HepG2 (cell line): ENCODE data around the gene MBTPS1. TPM values are rescaled to one million over a fixed set of nuclear protein-coding genes. Genes with fewer than 3 reads are reported as not detected.

Source experiments
- FOXK2 ChIP-seq: fragments of 450-650 bp; IDR thresholded peaks from 2 replicates; pipeline ENCODE4 v1.6.1; 2016
- IRF2 ChIP-seq: IDR thresholded peaks from 2 replicates; pipeline ENCODE4 v1.6.1; 2018; ENCODE audit warnings: missing genetic modification reagents, missing compliant biosample characterization
- NBN ChIP-seq: fragments of 450-650 bp; conservative IDR thresholded peaks from 2 replicates; pipeline ENCODE4 v1.6.1; 2017
- PCBP2 ChIP-seq: fragments of 200-400 bp; formaldehyde crosslinking; optimal IDR thresholded peaks from 2 replicates; pipeline ENCODE3; 2018; ENCODE audit warnings: low read length, low read depth; ENCODE audit not compliant: poor library complexity, severe bottlenecking
- SRY ChIP-seq: sonication (generic); formaldehyde crosslinking; IDR thresholded peaks from 2 replicates; pipeline ENCODE4 v1.8.0; 2022; ENCODE audit warnings: mild to moderate bottlenecking, missing genetic modification reagents
- ZMYM4 ChIP-seq: sonication (generic); formaldehyde crosslinking; IDR thresholded peaks from 2 replicates; pipeline ENCODE4 v1.8.1; 2023; ENCODE audit warnings: mild to moderate bottlenecking, missing genetic modification reagents
- ZNF724P ChIP-seq: sonication (generic); formaldehyde crosslinking; IDR thresholded peaks from 2 replicates; pipeline ENCODE4 v1.8.0; 2022; ENCODE audit warnings: missing genetic modification reagents, borderline replicate concordance
- polyA plus RNA-seq, 8 experiments: library from polyadenylated mRNA; depleted of rRNA in 3 of 8; stranded (reverse) in 7 of 8; unstranded in 1 of 8; fragments of >200 nt; fragmentation: Illumina TruSeq in 4 of 8; extraction: Trizol in 4 of 8; gene quantifications; 2 replicates each; pipeline versions ENCODE4 v1.2.1 to v1.2.3, GENCODE V29; 2011 to 2016; ENCODE audit warnings: low read depth in 4 of 8, missing spikeins in 1 of 8, mixed read lengths in 1 of 8; ENCODE audit not compliant: insufficient read depth in 1 of 8
- total RNA-seq, 5 experiments: library from RNA; depleted of rRNA; stranded (reverse); fragments of >200 nt; fragmentation: Illumina TruSeq; extraction: Trizol; gene quantifications; 2 replicates each; pipeline ENCODE4 v1.2.3, GENCODE V29; 2016; ENCODE audit warnings: low read depth in 1 of 5
- TF ChIP-seq, protein P1 (sequence below): sonication (generic); formaldehyde crosslinking; IDR thresholded peaks from 2 replicates; pipeline ENCODE4 v1.4.0; 2020; ENCODE audit warnings: missing genetic modification reagents; ENCODE audit errors: not compliant biosample characterization
- TF ChIP-seq, protein P2 (sequence below): sonication (generic); formaldehyde crosslinking; IDR thresholded peaks from 2 replicates; pipeline ENCODE4 v1.4.0; 2020; ENCODE audit warnings: missing genetic modification reagents, borderline replicate concordance
- TF ChIP-seq, protein P3 (sequence below): sonication (generic); formaldehyde crosslinking; IDR thresholded peaks from 2 replicates; pipeline ENCODE4 v1.4.0; 2020; ENCODE audit warnings: low read depth, mild to moderate bottlenecking, missing genetic modification reagents
- TF ChIP-seq, protein P4 (sequence below): sonication (generic); formaldehyde crosslinking; IDR thresholded peaks from 2 replicates; pipeline ENCODE4 v1.5.0; 2020; ENCODE audit warnings: mild to moderate bottlenecking, missing genetic modification reagents
- TF ChIP-seq, protein P5 (sequence below): IDR thresholded peaks from 2 replicates; pipeline ENCODE4 v1.6.1; 2016; ENCODE audit warnings: low read depth
- TF ChIP-seq, protein P6 (sequence below): sonication (generic); formaldehyde crosslinking; IDR thresholded peaks from 2 replicates; pipeline ENCODE4 v1.5.0; 2020; ENCODE audit warnings: missing genetic modification reagents, mild to moderate bottlenecking, borderline replicate concordance
- TF ChIP-seq, protein P7 (sequence below): sonication (generic); formaldehyde crosslinking; conservative IDR thresholded peaks from 2 replicates; pipeline ENCODE4 v1.8.0; 2022; ENCODE audit warnings: mild to moderate bottlenecking, moderate library complexity, missing genetic modification reagents
- TF ChIP-seq, protein P8 (sequence below): IDR thresholded peaks from 2 replicates; pipeline ENCODE4 v1.6.1; 2016; ENCODE audit warnings: low read depth, control low read depth

The MBTPS1 gene
- total and polyA plus RNA-seq, 2 of the 13 experiments (the other 11 are each of a cell fraction or from before 2014, with no cell fraction given) = 56.7 to 91.3 TPM

DNA sequence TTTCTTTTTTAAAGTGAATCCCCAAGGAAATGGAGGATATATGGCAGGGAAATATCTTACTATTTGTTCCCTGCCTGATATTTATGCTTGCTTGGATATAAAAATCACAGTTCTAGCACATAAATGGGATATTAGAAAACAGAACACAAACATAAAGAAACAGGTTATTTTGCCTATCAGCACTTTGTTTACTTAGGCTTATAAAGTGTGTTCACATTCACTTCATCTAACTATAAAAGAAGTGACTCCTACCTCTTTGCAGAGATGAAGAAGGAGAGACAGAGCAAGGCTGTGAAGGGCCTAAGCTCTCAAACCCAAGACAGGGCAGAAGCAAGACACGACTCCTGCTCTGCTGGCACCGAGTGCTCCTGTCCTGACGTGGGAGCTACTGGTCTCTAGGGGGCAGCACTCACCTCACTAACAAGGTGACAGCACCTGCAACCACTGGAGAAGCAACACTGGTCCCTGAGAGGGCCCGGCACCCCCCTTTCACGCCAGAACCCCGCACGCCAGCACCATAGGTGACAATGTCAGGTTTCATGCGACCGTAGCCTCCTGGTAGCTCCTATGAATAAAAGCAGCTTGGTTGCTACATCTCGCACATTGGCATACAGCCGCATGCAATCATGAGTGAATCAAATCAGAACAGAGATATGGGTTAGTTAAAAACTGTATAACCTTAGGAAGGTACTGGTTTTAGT, 32.0 kb downstream of the MBTPS1 start (continued):
- TF ChIP-seq ZMYM4 (CRISPR knock-in tag) = no peak
- no peak for TF ChIP-seq SRY (CRISPR knock-in tag)
- no peak for TF ChIP-seq PCBP2
- TF ChIP-seq, protein P1, sequence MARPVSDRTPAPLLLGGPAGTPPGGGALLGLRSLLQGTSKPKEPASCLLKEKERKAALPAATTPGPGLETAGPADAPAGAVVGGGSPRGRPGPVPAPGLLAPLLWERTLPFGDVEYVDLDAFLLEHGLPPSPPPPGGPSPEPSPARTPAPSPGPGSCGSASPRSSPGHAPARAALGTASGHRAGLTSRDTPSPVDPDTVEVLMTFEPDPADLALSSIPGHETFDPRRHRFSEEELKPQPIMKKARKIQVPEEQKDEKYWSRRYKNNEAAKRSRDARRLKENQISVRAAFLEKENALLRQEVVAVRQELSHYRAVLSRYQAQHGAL (CRISPR knock-in tag) = no peak
- TF ChIP-seq, protein P2, sequence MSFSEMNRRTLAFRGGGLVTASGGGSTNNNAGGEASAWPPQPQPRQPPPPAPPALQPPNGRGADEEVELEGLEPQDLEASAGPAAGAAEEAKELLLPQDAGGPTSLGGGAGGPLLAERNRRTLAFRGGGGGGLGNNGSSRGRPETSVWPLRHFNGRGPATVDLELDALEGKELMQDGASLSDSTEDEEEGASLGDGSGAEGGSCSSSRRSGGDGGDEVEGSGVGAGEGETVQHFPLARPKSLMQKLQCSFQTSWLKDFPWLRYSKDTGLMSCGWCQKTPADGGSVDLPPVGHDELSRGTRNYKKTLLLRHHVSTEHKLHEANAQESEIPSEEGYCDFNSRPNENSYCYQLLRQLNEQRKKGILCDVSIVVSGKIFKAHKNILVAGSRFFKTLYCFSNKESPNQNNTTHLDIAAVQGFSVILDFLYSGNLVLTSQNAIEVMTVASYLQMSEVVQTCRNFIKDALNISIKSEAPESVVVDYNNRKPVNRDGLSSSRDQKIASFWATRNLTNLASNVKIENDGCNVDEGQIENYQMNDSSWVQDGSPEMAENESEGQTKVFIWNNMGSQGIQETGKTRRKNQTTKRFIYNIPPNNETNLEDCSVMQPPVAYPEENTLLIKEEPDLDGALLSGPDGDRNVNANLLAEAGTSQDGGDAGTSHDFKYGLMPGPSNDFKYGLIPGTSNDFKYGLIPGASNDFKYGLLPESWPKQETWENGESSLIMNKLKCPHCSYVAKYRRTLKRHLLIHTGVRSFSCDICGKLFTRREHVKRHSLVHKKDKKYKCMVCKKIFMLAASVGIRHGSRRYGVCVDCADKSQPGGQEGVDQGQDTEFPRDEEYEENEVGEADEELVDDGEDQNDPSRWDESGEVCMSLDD (CRISPR knock-in tag) = no peak
- TF ChIP-seq FOXK2 = no peak
- TF ChIP-seq ZNF724P = no peak
- TF ChIP-seq, protein P3, sequence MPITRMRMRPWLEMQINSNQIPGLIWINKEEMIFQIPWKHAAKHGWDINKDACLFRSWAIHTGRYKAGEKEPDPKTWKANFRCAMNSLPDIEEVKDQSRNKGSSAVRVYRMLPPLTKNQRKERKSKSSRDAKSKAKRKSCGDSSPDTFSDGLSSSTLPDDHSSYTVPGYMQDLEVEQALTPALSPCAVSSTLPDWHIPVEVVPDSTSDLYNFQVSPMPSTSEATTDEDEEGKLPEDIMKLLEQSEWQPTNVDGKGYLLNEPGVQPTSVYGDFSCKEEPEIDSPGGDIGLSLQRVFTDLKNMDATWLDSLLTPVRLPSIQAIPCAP (CRISPR knock-in tag) = no peak
- TF ChIP-seq, protein P4, sequence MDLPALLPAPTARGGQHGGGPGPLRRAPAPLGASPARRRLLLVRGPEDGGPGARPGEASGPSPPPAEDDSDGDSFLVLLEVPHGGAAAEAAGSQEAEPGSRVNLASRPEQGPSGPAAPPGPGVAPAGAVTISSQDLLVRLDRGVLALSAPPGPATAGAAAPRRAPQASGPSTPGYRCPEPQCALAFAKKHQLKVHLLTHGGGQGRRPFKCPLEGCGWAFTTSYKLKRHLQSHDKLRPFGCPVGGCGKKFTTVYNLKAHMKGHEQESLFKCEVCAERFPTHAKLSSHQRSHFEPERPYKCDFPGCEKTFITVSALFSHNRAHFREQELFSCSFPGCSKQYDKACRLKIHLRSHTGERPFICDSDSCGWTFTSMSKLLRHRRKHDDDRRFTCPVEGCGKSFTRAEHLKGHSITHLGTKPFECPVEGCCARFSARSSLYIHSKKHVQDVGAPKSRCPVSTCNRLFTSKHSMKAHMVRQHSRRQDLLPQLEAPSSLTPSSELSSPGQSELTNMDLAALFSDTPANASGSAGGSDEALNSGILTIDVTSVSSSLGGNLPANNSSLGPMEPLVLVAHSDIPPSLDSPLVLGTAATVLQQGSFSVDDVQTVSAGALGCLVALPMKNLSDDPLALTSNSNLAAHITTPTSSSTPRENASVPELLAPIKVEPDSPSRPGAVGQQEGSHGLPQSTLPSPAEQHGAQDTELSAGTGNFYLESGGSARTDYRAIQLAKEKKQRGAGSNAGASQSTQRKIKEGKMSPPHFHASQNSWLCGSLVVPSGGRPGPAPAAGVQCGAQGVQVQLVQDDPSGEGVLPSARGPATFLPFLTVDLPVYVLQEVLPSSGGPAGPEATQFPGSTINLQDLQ (CRISPR knock-in tag) = no peak
- TF ChIP-seq, protein P5, sequence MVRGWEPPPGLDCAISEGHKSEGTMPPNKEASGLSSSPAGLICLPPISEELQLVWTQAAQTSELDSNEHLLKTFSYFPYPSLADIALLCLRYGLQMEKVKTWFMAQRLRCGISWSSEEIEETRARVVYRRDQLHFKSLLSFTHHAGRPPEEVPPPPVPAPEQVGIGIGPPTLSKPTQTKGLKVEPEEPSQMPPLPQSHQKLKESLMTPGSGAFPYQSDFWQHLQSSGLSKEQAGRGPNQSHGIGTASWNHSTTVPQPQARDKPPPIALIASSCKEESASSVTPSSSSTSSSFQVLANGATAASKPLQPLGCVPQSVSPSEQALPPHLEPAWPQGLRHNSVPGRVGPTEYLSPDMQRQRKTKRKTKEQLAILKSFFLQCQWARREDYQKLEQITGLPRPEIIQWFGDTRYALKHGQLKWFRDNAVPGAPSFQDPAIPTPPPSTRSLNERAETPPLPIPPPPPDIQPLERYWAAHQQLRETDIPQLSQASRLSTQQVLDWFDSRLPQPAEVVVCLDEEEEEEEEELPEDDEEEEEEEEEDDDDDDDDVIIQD (CRISPR knock-in tag) = 0 out of 2 replicates have a peak, but pooled peaks have one; percentile 27
- TF ChIP-seq, protein P6, sequence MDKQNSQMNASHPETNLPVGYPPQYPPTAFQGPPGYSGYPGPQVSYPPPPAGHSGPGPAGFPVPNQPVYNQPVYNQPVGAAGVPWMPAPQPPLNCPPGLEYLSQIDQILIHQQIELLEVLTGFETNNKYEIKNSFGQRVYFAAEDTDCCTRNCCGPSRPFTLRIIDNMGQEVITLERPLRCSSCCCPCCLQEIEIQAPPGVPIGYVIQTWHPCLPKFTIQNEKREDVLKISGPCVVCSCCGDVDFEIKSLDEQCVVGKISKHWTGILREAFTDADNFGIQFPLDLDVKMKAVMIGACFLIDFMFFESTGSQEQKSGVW (CRISPR knock-in tag) = no peak
- TF ChIP-seq, protein P7, sequence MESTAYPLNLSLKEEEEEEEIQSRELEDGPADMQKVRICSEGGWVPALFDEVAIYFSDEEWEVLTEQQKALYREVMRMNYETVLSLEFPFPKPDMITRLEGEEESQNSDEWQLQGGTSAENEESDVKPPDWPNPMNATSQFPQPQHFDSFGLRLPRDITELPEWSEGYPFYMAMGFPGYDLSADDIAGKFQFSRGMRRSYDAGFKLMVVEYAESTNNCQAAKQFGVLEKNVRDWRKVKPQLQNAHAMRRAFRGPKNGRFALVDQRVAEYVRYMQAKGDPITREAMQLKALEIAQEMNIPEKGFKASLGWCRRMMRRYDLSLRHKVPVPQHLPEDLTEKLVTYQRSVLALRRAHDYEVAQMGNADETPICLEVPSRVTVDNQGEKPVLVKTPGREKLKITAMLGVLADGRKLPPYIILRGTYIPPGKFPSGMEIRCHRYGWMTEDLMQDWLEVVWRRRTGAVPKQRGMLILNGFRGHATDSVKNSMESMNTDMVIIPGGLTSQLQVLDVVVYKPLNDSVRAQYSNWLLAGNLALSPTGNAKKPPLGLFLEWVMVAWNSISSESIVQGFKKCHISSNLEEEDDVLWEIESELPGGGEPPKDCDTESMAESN (CRISPR knock-in tag) = 0 out of 2 replicates have a peak, but pooled peaks have one; percentile 27
- no peak for TF ChIP-seq NBN
- 0 out of 2 replicates have a peak, but pooled peaks have one; percentile 49 for TF ChIP-seq IRF2
- TF ChIP-seq, protein P8, sequence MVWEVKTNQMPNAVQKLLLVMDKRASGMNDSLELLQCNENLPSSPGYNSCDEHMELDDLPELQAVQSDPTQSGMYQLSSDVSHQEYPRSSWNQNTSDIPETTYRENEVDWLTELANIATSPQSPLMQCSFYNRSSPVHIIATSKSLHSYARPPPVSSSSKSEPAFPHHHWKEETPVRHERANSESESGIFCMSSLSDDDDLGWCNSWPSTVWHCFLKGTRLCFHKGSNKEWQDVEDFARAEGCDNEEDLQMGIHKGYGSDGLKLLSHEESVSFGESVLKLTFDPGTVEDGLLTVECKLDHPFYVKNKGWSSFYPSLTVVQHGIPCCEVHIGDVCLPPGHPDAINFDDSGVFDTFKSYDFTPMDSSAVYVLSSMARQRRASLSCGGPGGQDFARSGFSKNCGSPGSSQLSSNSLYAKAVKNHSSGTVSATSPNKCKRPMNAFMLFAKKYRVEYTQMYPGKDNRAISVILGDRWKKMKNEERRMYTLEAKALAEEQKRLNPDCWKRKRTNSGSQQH (CRISPR knock-in tag) = no peak
